CD1c-positive myeloid dendritic cell (primary cell): ENCODE results near the gene SLTM.
"Not testable (repeated sequence)": the region's sequence is repeated elsewhere in the genome, so short reads cannot be mapped to it uniquely, and the experiment has no call there.

Experiments used
- DNase-seq: peaks from one replicate; pipeline ENCODE4 v3.0.0-alpha.2; 2016; ENCODE audit errors: extremely low spot score

Gene SLTM

GRCh38 chr15:58929891-58930416 is 3.5 kb downstream of the SLTM start:
- DNase-seq: no peak

- no peak for DNase-seq
Measured at GRCh38 chr15:58926823-58927222, 6.7 kb downstream of the SLTM start.

GRCh38 chr15:58924327-58924726 is 9.2 kb downstream of the SLTM start:
- no peak for DNase-seq

- DNase-seq: no peak
Measured at GRCh38 chr15:58923696-58924300, 9.7 kb downstream of the SLTM start.

- DNase-seq: no peak
Measured at GRCh38 chr15:58923284-58923683, 10.2 kb downstream of the SLTM start.

GRCh38 chr15:58921267-58921790 is 12.2 kb downstream of the SLTM start:
- no peak for DNase-seq

- DNase-seq: not testable (repeated sequence)
Measured at GRCh38 chr15:58920447-58920846, 13.0 kb downstream of the SLTM start.

- no peak for DNase-seq
Measured at GRCh38 chr15:58919232-58919631, 14.2 kb downstream of the SLTM start.

GRCh38 chr15:58918239-58918638 is 15.2 kb downstream of the SLTM start:
- no peak for DNase-seq

- not testable (repeated sequence) for DNase-seq
Measured at GRCh38 chr15:58917613-58918129, 15.8 kb downstream of the SLTM start.

- no peak for DNase-seq
Measured at GRCh38 chr15:58916962-58917361, 16.5 kb downstream of the SLTM start.

GRCh38 chr15:58910456-58910855 is 23.0 kb downstream of the SLTM start:
- no peak for DNase-seq

GRCh38 chr15:58909616-58910015 is 23.9 kb downstream of the SLTM start:
- DNase-seq: no peak

GRCh38 chr15:58908550-58909309 is 24.7 kb downstream of the SLTM start:
- DNase-seq: no peak

- no peak for DNase-seq
Measured at GRCh38 chr15:58900631-58901030, 32.8 kb downstream of the SLTM start.

- DNase-seq: no peak
Measured at GRCh38 chr15:58898150-58898680, 35.3 kb downstream of the SLTM start.

GRCh38 chr15:58889363-58889762 is 44.1 kb downstream of the SLTM start:
- DNase-seq: peak; percentile 73

- DNase-seq: no peak
Measured at GRCh38 chr15:58886921-58887320, 46.6 kb downstream of the SLTM start.

- not testable (repeated sequence) for DNase-seq
Measured at GRCh38 chr15:58883926-58884325, 49.6 kb downstream of the SLTM start.

- no peak for DNase-seq
Measured at GRCh38 chr15:58882243-58882642, 51.2 kb downstream of the SLTM start.

GRCh38 chr15:58880320-58880719 is 53.2 kb downstream of the SLTM start:
- no peak for DNase-seq

GRCh38 chr15:58877999-58878825 is 55.3 kb downstream of the SLTM start:
- no peak for DNase-seq
